Mesenchymal stem cell (in vitro differentiated cells and primary cell): ENCODE results near the gene OR11H7. TPM values are rescaled to one million over a fixed set of nuclear protein-coding genes. Genes with fewer than 3 reads are reported as not detected.

ENCODE experiments used
- DNase-seq: peaks from one replicate; pipeline ENCODE4 v3.0.0-alpha.2; 2013
- H2AFZ ChIP-seq: one replicate; pipeline ENCODE4 v1.6.1; 2013; ENCODE audit warnings: low read depth, mild to moderate bottlenecking, control low read depth, inconsistent platforms, low read length, moderate library complexity
- H2AK5ac ChIP-seq: 2 replicates; pipeline ENCODE4 v1.6.1; 2013; ENCODE audit warnings: low read length, moderate library complexity, mild to moderate bottlenecking, inconsistent platforms; ENCODE audit not compliant: severe bottlenecking
- H2BK120ac ChIP-seq: one replicate; pipeline ENCODE4 v1.6.1; 2013; ENCODE audit warnings: low read depth, mild to moderate bottlenecking, inconsistent platforms, low read length, moderate library complexity
- H2BK12ac ChIP-seq, 2 experiments: one replicate each; pipeline ENCODE4 v1.6.1; 2013; ENCODE audit warnings: inconsistent platforms in 2 of 2, low read length in 2 of 2, mild to moderate bottlenecking in 2 of 2, moderate library complexity in 2 of 2, control low read depth in 1 of 2
- H2BK15ac ChIP-seq: one replicate; pipeline ENCODE4 v1.6.1; 2013; ENCODE audit warnings: mild to moderate bottlenecking, low read depth, inconsistent platforms; ENCODE audit not compliant: poor library complexity, severe bottlenecking
- H2BK5ac ChIP-seq: 2 replicates; pipeline ENCODE4 v1.6.1; 2013; ENCODE audit warnings: low read depth, mild to moderate bottlenecking, low read length, control low read depth, inconsistent platforms; ENCODE audit not compliant: poor library complexity, severe bottlenecking
- H3K14ac ChIP-seq, 2 experiments: one replicate each; pipeline ENCODE4 v1.6.1; 2013; ENCODE audit warnings: inconsistent platforms in 2 of 2, low read length in 2 of 2, control low read depth in 1 of 2, mild to moderate bottlenecking in 1 of 2, moderate library complexity in 1 of 2
- H3K18ac ChIP-seq, 2 experiments: one replicate each; pipeline ENCODE4 v1.6.1; 2013; ENCODE audit warnings: inconsistent platforms in 2 of 2, low read length in 2 of 2, control low read depth in 1 of 2, low read depth in 1 of 2, mild to moderate bottlenecking in 1 of 2
- H3K23ac ChIP-seq, 2 experiments: one replicate each; pipeline ENCODE4 v1.6.1; 2013; ENCODE audit warnings: inconsistent platforms in 2 of 2, low read length in 2 of 2, mild to moderate bottlenecking in 2 of 2, moderate library complexity in 2 of 2, control low read depth in 1 of 2
- H3K27ac ChIP-seq: 2 replicates; pipeline ENCODE4 v1.5.1; 2013; ENCODE audit warnings: mild to moderate bottlenecking, moderate library complexity, low read length, control low read depth, inconsistent platforms; ENCODE audit not compliant: poor library complexity, severe bottlenecking
- H3K27me3 ChIP-seq, 2 experiments: 2 replicates each; pipeline versions ENCODE4 v1.6.1 to v1.7.0; 2013; ENCODE audit warnings: low read length in 2 of 2, mild to moderate bottlenecking in 2 of 2, moderate library complexity in 2 of 2, control low read depth in 1 of 2, inconsistent platforms in 1 of 2; ENCODE audit not compliant: control insufficient read depth in 1 of 2, insufficient read depth in 1 of 2
- H3K36me3 ChIP-seq, 2 experiments: 2 replicates each; pipeline versions ENCODE4 v1.6.1 to v1.7.0; 2013; ENCODE audit warnings: low read length in 2 of 2, control low read depth in 1 of 2, inconsistent platforms in 1 of 2, low read depth in 1 of 2, mild to moderate bottlenecking in 1 of 2; ENCODE audit not compliant: insufficient read depth in 2 of 2, control insufficient read depth in 1 of 2
- H3K4ac ChIP-seq, 2 experiments: one replicate each; pipeline ENCODE4 v1.6.1; 2013; ENCODE audit warnings: inconsistent platforms in 2 of 2, low read length in 2 of 2, mild to moderate bottlenecking in 2 of 2, moderate library complexity in 2 of 2, control low read depth in 1 of 2, low read depth in 1 of 2
- H3K4me1 ChIP-seq: 2 replicates; pipeline ENCODE4 v1.6.1; 2013; ENCODE audit warnings: low read depth, low read length, control low read depth; ENCODE audit not compliant: control insufficient read depth, insufficient read depth
- H3K4me2 ChIP-seq: 2 replicates; pipeline ENCODE4 v1.6.1; 2013; ENCODE audit warnings: low read length, mild to moderate bottlenecking, inconsistent platforms; ENCODE audit not compliant: poor library complexity, severe bottlenecking
- H3K4me3 ChIP-seq, 2 experiments: 2 replicates each; pipeline versions ENCODE4 v1.5.1 to v1.7.0; 2013; ENCODE audit warnings: low read length in 2 of 2, mild to moderate bottlenecking in 2 of 2, control low read depth in 1 of 2, low read depth in 1 of 2; ENCODE audit not compliant: insufficient read depth in 1 of 2
- H3K79me1 ChIP-seq: replicated peaks from 2 replicates; pipeline ENCODE4 v1.6.1; 2013; ENCODE audit warnings: mild to moderate bottlenecking, control low read depth, low read length, inconsistent platforms; ENCODE audit not compliant: poor library complexity, severe bottlenecking
- H3K9ac ChIP-seq: 2 replicates; pipeline ENCODE4 v1.7.0; 2013; ENCODE audit warnings: mild to moderate bottlenecking, low read length, moderate library complexity
- H3K9me3 ChIP-seq: 2 replicates; pipeline ENCODE4 v1.7.0; 2013; ENCODE audit warnings: mild to moderate bottlenecking, low read length; ENCODE audit not compliant: control insufficient read depth
- H4K8ac ChIP-seq: one replicate; pipeline ENCODE4 v1.6.1; 2013; ENCODE audit warnings: inconsistent platforms, mild to moderate bottlenecking, low read length, moderate library complexity
- H4K91ac ChIP-seq: one replicate; pipeline ENCODE4 v1.6.1; 2013; ENCODE audit warnings: mild to moderate bottlenecking, low read length, inconsistent platforms
- WGBS: methylation state at CpG from one replicate; pipeline ENCODE4 v1.1.7; 2013; ENCODE audit warnings: mixed read lengths; 5-methylcytosine and 5-hydroxymethylcytosine counted together
- polyA plus RNA-seq, 2 experiments: library from polyadenylated mRNA; stranded (reverse); fragments of 200-250 nt; gene quantifications; one replicate each; pipeline ENCODE4 v1.2.3, GENCODE V29; 2013

OR11H7 gene
- not detected for polyA plus RNA-seq (2013, experiment 1 of 2)
- polyA plus RNA-seq (2013, experiment 2 of 2), result not detected

GRCh38 chr14:20228681-20229080 is at the start of gene OR11H7:
TSS of gene OR11H7 (plus strand) at chr14:20228981.
- H2BK5ac ChIP-seq, result no peak within 1 kb of the TSS

GRCh38 chr14:20179218-20179617 is 49.6 kb upstream of the OR11H7 start:
- H3K4me3 ChIP-seq, result no peak overlapping the region
- H3K79me1 ChIP-seq, result no peaks in the 10 kb centered on the region
- 38% methylated on average over 5 of the region's 5 CpGs for WGBS

More at GRCh38 chr14:20228681-20229080, at the start of gene OR11H7:
- H3K27ac ChIP-seq, result no peak within 1 kb of the TSS
- peaks cover 15% of the 10 kb centered on the region for H3K9me3 ChIP-seq
- H3K23ac ChIP-seq, result no peak within 1 kb of the TSS
- H3K9ac ChIP-seq, result no peak within 1 kb of the TSS
- H3K27me3 ChIP-seq, result no peaks in the 10 kb centered on the region
- no peaks in the 10 kb centered on the region for H3K4me1 ChIP-seq
- no peak within 1 kb of the TSS for H3K4me2 ChIP-seq
- no peak within 1 kb of the TSS for H2AFZ ChIP-seq
- no peak within 1 kb of the TSS for H3K4me3 ChIP-seq
- no peak within 1 kb of the TSS for H3K14ac ChIP-seq
- no peak within 1 kb of the TSS for H3K18ac ChIP-seq
- H3K36me3 ChIP-seq, result no peaks in the 10 kb centered on the region
- H4K8ac ChIP-seq, result no peak within 1 kb of the TSS
- no CpG with 5 or more reads among the region's 1 CpG for WGBS
- H2BK15ac ChIP-seq, result no peak within 1 kb of the TSS
- H2BK120ac ChIP-seq, result no peak within 1 kb of the TSS
- no peak for DNase-seq
- no peak within 1 kb of the TSS for H3K4ac ChIP-seq
- H2BK12ac ChIP-seq, result no peak within 1 kb of the TSS
- H4K91ac ChIP-seq, result no peak within 1 kb of the TSS
- H2AK5ac ChIP-seq, result no peak within 1 kb of the TSS
- no peaks in the 10 kb centered on the region for H3K79me1 ChIP-seq

DNA sequence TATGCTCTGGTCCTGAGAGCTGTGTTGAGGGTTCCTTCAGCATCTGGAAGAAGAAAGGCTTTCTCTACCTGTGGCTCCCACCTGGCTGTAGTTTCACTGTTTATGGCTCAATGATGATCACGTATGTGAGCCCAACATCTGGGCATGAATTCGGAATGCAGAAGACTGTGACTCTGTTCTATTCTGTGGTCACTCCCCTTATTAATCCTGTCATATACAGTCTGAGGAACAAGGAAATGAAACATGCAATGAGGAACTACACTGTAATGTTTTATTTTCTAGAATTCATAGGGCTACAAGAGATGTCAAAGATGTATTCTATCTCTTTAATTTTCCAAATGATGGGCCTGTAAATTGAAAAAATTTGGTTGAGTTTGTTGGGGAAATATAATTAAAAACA is 48.9 kb upstream of the OR11H7 start:
- H4K91ac ChIP-seq, result no peak overlapping the region
- no peak overlapping the region for H2AFZ ChIP-seq
- H3K79me1 ChIP-seq, result no peaks in the 10 kb centered on the region
- no peak overlapping the region for H3K18ac ChIP-seq
- no peak overlapping the region for H3K4me2 ChIP-seq
- no peak overlapping the region for H3K4me3 ChIP-seq
- H2BK15ac ChIP-seq, result no peak overlapping the region
- H3K23ac ChIP-seq, result no peak overlapping the region
- no peak overlapping the region for H3K14ac ChIP-seq
- no peaks in the 10 kb centered on the region for H3K4me1 ChIP-seq
- no peak overlapping the region for H3K27ac ChIP-seq
- no peak overlapping the region for H2AK5ac ChIP-seq
- no peak overlapping the region for H2BK12ac ChIP-seq
- no peak overlapping the region for H4K8ac ChIP-seq
- no peak overlapping the region for H2BK120ac ChIP-seq
- no peak for DNase-seq
- no peaks in the 10 kb centered on the region for H3K9me3 ChIP-seq
- no peaks in the 10 kb centered on the region for H3K36me3 ChIP-seq
- H2BK5ac ChIP-seq, result no peak overlapping the region
- H3K4ac ChIP-seq, result no peak overlapping the region
- H3K27me3 ChIP-seq, result no peaks in the 10 kb centered on the region
- no peak overlapping the region for H3K9ac ChIP-seq
- WGBS, result 50% methylated on average over 1 of the region's 2 CpGs

More at GRCh38 chr14:20179218-20179617, 49.6 kb upstream of the OR11H7 start:
- H2BK15ac ChIP-seq, result no peak overlapping the region
- no peak overlapping the region for H3K27ac ChIP-seq
- H2BK12ac ChIP-seq, result no peak overlapping the region
- H3K4me2 ChIP-seq, result no peak overlapping the region
- no peaks in the 10 kb centered on the region for H3K4me1 ChIP-seq
- no peaks in the 10 kb centered on the region for H3K27me3 ChIP-seq
- H4K8ac ChIP-seq, result no peak overlapping the region
- no peak overlapping the region for H2AFZ ChIP-seq
- H2BK5ac ChIP-seq, result no peak overlapping the region
- no peaks in the 10 kb centered on the region for H3K36me3 ChIP-seq
- H3K4ac ChIP-seq, result no peak overlapping the region
- no peak overlapping the region for H3K23ac ChIP-seq
- no peak overlapping the region for H3K9ac ChIP-seq
- no peak overlapping the region for H3K18ac ChIP-seq
- no peak for DNase-seq
- no peaks in the 10 kb centered on the region for H3K9me3 ChIP-seq
- H3K14ac ChIP-seq, result no peak overlapping the region
- no peak overlapping the region for H2AK5ac ChIP-seq
- no peak overlapping the region for H2BK120ac ChIP-seq
- no peak overlapping the region for H4K91ac ChIP-seq

DNA sequence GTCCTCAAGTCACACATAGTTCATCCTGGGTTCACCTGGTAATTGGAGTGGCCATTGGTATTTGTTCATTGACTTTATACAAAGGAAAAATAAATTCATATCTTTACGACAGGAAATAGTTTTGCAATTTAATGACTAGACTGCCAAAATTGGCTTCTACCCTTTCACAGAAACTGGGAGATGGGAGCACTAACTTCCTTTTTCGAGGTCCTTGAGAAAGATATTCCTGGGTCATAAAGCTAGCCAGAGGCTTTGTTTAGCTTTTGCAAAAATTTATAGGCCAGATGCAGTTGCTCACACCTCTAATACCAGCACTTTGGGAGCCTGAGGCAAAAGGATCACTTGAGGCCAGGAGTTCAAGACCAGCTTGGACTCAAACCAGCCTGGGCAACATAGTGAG is 48.3 kb upstream of the OR11H7 start:
- Histone ChIP-seq H3K9me3 (no peaks in the 10 kb centered on the region), H2BK15ac (no peak overlapping the region), H3K14ac (no peak overlapping the region), H4K8ac (no peak overlapping the region), H2AK5ac (no peak overlapping the region), H2AFZ (no peak overlapping the region), H2BK12ac (no peak overlapping the region), H3K4ac (no peak overlapping the region), H3K4me2 (no peak overlapping the region), H3K4me3 (no peak overlapping the region), H3K23ac (no peak overlapping the region), H3K4me1 (no peaks in the 10 kb centered on the region), H3K27ac (no peak overlapping the region), H3K9ac (no peak overlapping the region), H2BK120ac (no peak overlapping the region), H3K18ac (no peak overlapping the region), H3K36me3 (no peaks in the 10 kb centered on the region), H4K91ac (no peak overlapping the region), H3K27me3 (no peaks in the 10 kb centered on the region), H3K79me1 (no peaks in the 10 kb centered on the region), H2BK5ac (no peak overlapping the region)
- 30% methylated on average over 1 of the region's 2 CpGs for WGBS
- DNase-seq, result no peak
